ENCODE data around the gene EVC.

The EVC gene

GRCh38 chr4:5781691-5782090, 70.7 kb downstream of the EVC start:
- CTCF ChIA-PET: no interaction called here
- no peak for DNase-seq (ENCODE audit: extremely low spot score)
- POLR2A ChIA-PET: no interaction called here
- no peak for TF ChIP-seq L3MBTL2 (conservative IDR thresholded peaks at IDR 0.05)
- TF ChIP-seq ARNT (IDR thresholded peaks at IDR 0.05): no peak
- no peak for TF ChIP-seq NFRKB (IDR thresholded peaks at IDR 0.05)
- TF ChIP-seq FOXA1 (IDR thresholded peaks at IDR 0.05): no peak
- TF ChIP-seq CTBP1 (IDR thresholded peaks at IDR 0.05; ENCODE audit: borderline replicate concordance): no peak
- TF ChIP-seq FOXK2 (IDR thresholded peaks at IDR 0.05): no peak
- no peak for TF ChIP-seq FOXM1 (IDR thresholded peaks at IDR 0.05; ENCODE audit: borderline replicate concordance)
- no peak for TF ChIP-seq TARDBP (IDR thresholded peaks at IDR 0.05)
- no peak for TF ChIP-seq HDGF (IDR thresholded peaks at IDR 0.05; ENCODE audit: borderline replicate concordance)
- no peak for TF ChIP-seq SUZ12 (IDR thresholded peaks at IDR 0.05)
- no peak for TF ChIP-seq PKNOX1 (IDR thresholded peaks at IDR 0.05)
- no peak for TF ChIP-seq BHLHE40 (IDR thresholded peaks at IDR 0.05; ENCODE audit: borderline replicate concordance)
- no peak for TF ChIP-seq ZNF384 (IDR thresholded peaks at IDR 0.05)
- TF ChIP-seq LEF1 (IDR thresholded peaks at IDR 0.05; ENCODE audit: borderline replicate concordance): no peak
- TF ChIP-seq ELF4 (IDR thresholded peaks at IDR 0.05): no peak
- TF ChIP-seq SP1 (IDR thresholded peaks at IDR 0.05): no peak

GRCh38 chr4:5782829-5783476, 72.0 kb downstream of the EVC start:
- DNase-seq (ENCODE audit: extremely low spot score): no peak
- POLR2A ChIA-PET: no interaction called here
- CTCF ChIA-PET: no interaction called here
- no peak for TF ChIP-seq FOXA1 (IDR thresholded peaks at IDR 0.05)
- no peak for TF ChIP-seq L3MBTL2 (conservative IDR thresholded peaks at IDR 0.05)
- TF ChIP-seq LEF1 (IDR thresholded peaks at IDR 0.05; ENCODE audit: borderline replicate concordance): no peak
- no peak for TF ChIP-seq SUZ12 (IDR thresholded peaks at IDR 0.05)
- TF ChIP-seq NFRKB (IDR thresholded peaks at IDR 0.05): no peak
- no peak for TF ChIP-seq HDGF (IDR thresholded peaks at IDR 0.05; ENCODE audit: borderline replicate concordance)
- no peak for TF ChIP-seq SP1 (IDR thresholded peaks at IDR 0.05)
- TF ChIP-seq BHLHE40 (IDR thresholded peaks at IDR 0.05; ENCODE audit: borderline replicate concordance): no peak
- no peak for TF ChIP-seq PKNOX1 (IDR thresholded peaks at IDR 0.05)
- TF ChIP-seq ARNT (IDR thresholded peaks at IDR 0.05): no peak
- TF ChIP-seq ZNF384 (IDR thresholded peaks at IDR 0.05): no peak
- no peak for TF ChIP-seq TARDBP (IDR thresholded peaks at IDR 0.05)
- no peak for TF ChIP-seq CTBP1 (IDR thresholded peaks at IDR 0.05; ENCODE audit: borderline replicate concordance)
- TF ChIP-seq FOXM1 (IDR thresholded peaks at IDR 0.05; ENCODE audit: borderline replicate concordance): no peak
- no peak for TF ChIP-seq ELF4 (IDR thresholded peaks at IDR 0.05)
- TF ChIP-seq FOXK2 (IDR thresholded peaks at IDR 0.05): no peak

- no peak for DNase-seq (ENCODE audit: extremely low spot score)
- TF ChIP-seq HDGF (IDR thresholded peaks at IDR 0.05; ENCODE audit: borderline replicate concordance) (no peak), BHLHE40 (IDR thresholded peaks at IDR 0.05; ENCODE audit: borderline replicate concordance) (no peak), ZNF384 (IDR thresholded peaks at IDR 0.05) (no peak), TARDBP (IDR thresholded peaks at IDR 0.05) (no peak), L3MBTL2 (conservative IDR thresholded peaks at IDR 0.05) (no peak), SP1 (IDR thresholded peaks at IDR 0.05) (no peak), NFRKB (IDR thresholded peaks at IDR 0.05) (no peak)
- ChIA-PET CTCF (no interaction called here), POLR2A (no interaction called here)
Observed at GRCh38 chr4:5783486-5783885, 72.5 kb downstream of the EVC start.

GRCh38 chr4:5784021-5784420, 73.0 kb downstream of the EVC start:
- no peak for DNase-seq (ENCODE audit: extremely low spot score)
- CTCF ChIA-PET: interaction anchor here (0.6 to 0.7 kb wide), 2 partner anchors 763 to 1322 kb away, joined by 3 to 5 read pairs; no protein-coding TSS in a partner anchor
- TF ChIP-seq HDGF (IDR thresholded peaks at IDR 0.05; ENCODE audit: borderline replicate concordance) (no peak), PKNOX1 (IDR thresholded peaks at IDR 0.05) (no peak), FOXK2 (IDR thresholded peaks at IDR 0.05) (no peak), SUZ12 (IDR thresholded peaks at IDR 0.05) (no peak), ARNT (IDR thresholded peaks at IDR 0.05) (no peak), ELF4 (IDR thresholded peaks at IDR 0.05) (no peak), FOXM1 (IDR thresholded peaks at IDR 0.05; ENCODE audit: borderline replicate concordance) (no peak), ZNF384 (IDR thresholded peaks at IDR 0.05) (no peak), TARDBP (IDR thresholded peaks at IDR 0.05) (no peak), SP1 (IDR thresholded peaks at IDR 0.05) (no peak), NFRKB (IDR thresholded peaks at IDR 0.05) (no peak), L3MBTL2 (conservative IDR thresholded peaks at IDR 0.05) (no peak), CTBP1 (IDR thresholded peaks at IDR 0.05; ENCODE audit: borderline replicate concordance) (no peak), FOXA1 (IDR thresholded peaks at IDR 0.05) (no peak), LEF1 (IDR thresholded peaks at IDR 0.05; ENCODE audit: borderline replicate concordance) (no peak), BHLHE40 (IDR thresholded peaks at IDR 0.05; ENCODE audit: borderline replicate concordance) (no peak)
- POLR2A ChIA-PET: no interaction called here

- no peak for TF ChIP-seq SUZ12 (IDR thresholded peaks at IDR 0.05)
- no peak for TF ChIP-seq SP1 (IDR thresholded peaks at IDR 0.05)
- no peak for TF ChIP-seq FOXM1 (IDR thresholded peaks at IDR 0.05; ENCODE audit: borderline replicate concordance)
- TF ChIP-seq ARNT (IDR thresholded peaks at IDR 0.05): no peak
- TF ChIP-seq BHLHE40 (IDR thresholded peaks at IDR 0.05; ENCODE audit: borderline replicate concordance): no peak
- TF ChIP-seq ELF4 (IDR thresholded peaks at IDR 0.05): no peak
- TF ChIP-seq LEF1 (IDR thresholded peaks at IDR 0.05; ENCODE audit: borderline replicate concordance): no peak
- TF ChIP-seq NFRKB (IDR thresholded peaks at IDR 0.05): no peak
- no peak for TF ChIP-seq PKNOX1 (IDR thresholded peaks at IDR 0.05)
- TF ChIP-seq FOXA1 (IDR thresholded peaks at IDR 0.05): no peak
- TF ChIP-seq ZNF384 (IDR thresholded peaks at IDR 0.05): no peak
- TF ChIP-seq HDGF (IDR thresholded peaks at IDR 0.05; ENCODE audit: borderline replicate concordance): no peak
- TF ChIP-seq FOXK2 (IDR thresholded peaks at IDR 0.05): no peak
- no peak for TF ChIP-seq TARDBP (IDR thresholded peaks at IDR 0.05)
- TF ChIP-seq L3MBTL2 (conservative IDR thresholded peaks at IDR 0.05): no peak
- no peak for TF ChIP-seq CTBP1 (IDR thresholded peaks at IDR 0.05; ENCODE audit: borderline replicate concordance)
- DNase-seq (ENCODE audit: extremely low spot score): no peak
- POLR2A ChIA-PET: no interaction called here
- CTCF ChIA-PET: no interaction called here
Observed at GRCh38 chr4:5784960-5785611, 74.1 kb downstream of the EVC start.
